Neural progenitor cell (in vitro differentiated cells): ENCODE measurements around the gene PIM3. TPM values are rescaled to one million over a fixed set of nuclear protein-coding genes. Genes with fewer than 3 reads are reported as not detected.

Experiments used
- DNase-seq: peaks from one replicate; pipeline ENCODE4 v3.0.0-alpha.2; 2016; ENCODE audit warnings: low spot score
- H2AFZ ChIP-seq: fragments of 200-600 bp; sonication (generic); replicated peaks from 2 replicates; pipeline ENCODE4 v1.6.1; 2016; ENCODE audit warnings: antibody characterized with exemption
- H3F3A ChIP-seq: fragments of 200-600 bp; sonication (generic); 2 replicates; pipeline ENCODE4 v1.6.1; 2016; ENCODE audit warnings: antibody characterized with exemption, low read depth
- H3K27ac ChIP-seq: fragments of 200-600 bp; sonication (generic); 2 replicates; pipeline ENCODE4 v1.5.1; 2016; ENCODE audit warnings: mild to moderate bottlenecking
- H3K27me3 ChIP-seq: fragments of 200-600 bp; sonication (generic); 2 replicates; pipeline ENCODE4 v1.6.1; 2016; ENCODE audit warnings: mild to moderate bottlenecking, moderate library complexity
- H3K36me3 ChIP-seq: fragments of 200-600 bp; sonication (generic); 2 replicates; pipeline ENCODE4 v1.5.1; 2016
- H3K4me1 ChIP-seq: fragments of 200-600 bp; sonication (generic); 2 replicates; pipeline ENCODE4 v1.6.1; 2016; ENCODE audit warnings: mixed run types
- H3K4me2 ChIP-seq: fragments of 200-600 bp; sonication (generic); 2 replicates; pipeline ENCODE4 v1.6.1; 2016
- H3K4me3 ChIP-seq: fragments of 200-600 bp; sonication (generic); 2 replicates; pipeline ENCODE4 v1.5.1; 2016
- H3K79me2 ChIP-seq: fragments of 200-600 bp; sonication (generic); 2 replicates; pipeline ENCODE4 v1.6.1; 2016; ENCODE audit warnings: low read depth
- H3K9ac ChIP-seq: fragments of 200-600 bp; sonication (generic); 2 replicates; pipeline ENCODE4 v1.6.1; 2016
- H3K9me3 ChIP-seq: fragments of 200-600 bp; sonication (generic); 2 replicates; pipeline ENCODE4 v1.5.1; 2016; ENCODE audit warnings: low read depth
- H4K20me1 ChIP-seq: fragments of 200-600 bp; sonication (generic); 2 replicates; pipeline ENCODE4 v1.6.1; 2016; ENCODE audit warnings: low read depth
- H3K27ac Mint-ChIP-seq: 3 replicates; pipeline ENCODE4 v1.8.0; 2021; ENCODE audit warnings: mixed read lengths
- H3K27me3 Mint-ChIP-seq: 2 replicates; pipeline ENCODE4 v1.8.0; 2022; ENCODE audit warnings: low read depth, mild to moderate bottlenecking, inconsistent platforms, moderate library complexity, mixed read lengths; ENCODE audit not compliant: insufficient read depth
- H3K36me3 Mint-ChIP-seq: 3 replicates; pipeline ENCODE4 v1.8.0; 2021; ENCODE audit warnings: mixed read lengths
- H3K4me1 Mint-ChIP-seq: 3 replicates; pipeline ENCODE4 v1.8.0; 2021; ENCODE audit warnings: mixed read lengths
- H3K4me3 Mint-ChIP-seq: 3 replicates; pipeline ENCODE4 v1.8.0; 2021; ENCODE audit warnings: mild to moderate bottlenecking, moderate library complexity, mixed read lengths
- H3K9me3 Mint-ChIP-seq: 3 replicates; pipeline ENCODE4 v1.8.0; 2020; ENCODE audit warnings: mixed read lengths
- CTCF ChIP-seq: fragments of 200-600 bp; sonication (generic); IDR thresholded peaks from 2 replicates; pipeline ENCODE4 v1.5.1; 2017; ENCODE audit warnings: antibody characterized with exemption, mild to moderate bottlenecking
- EZH2 ChIP-seq: fragments of 200-600 bp; sonication (generic); IDR thresholded peaks from 2 replicates; pipeline ENCODE4 v1.6.1; 2017; ENCODE audit warnings: antibody characterized with exemption, mild to moderate bottlenecking, moderate library complexity
- EZH2phosphoT487 ChIP-seq: fragments of 200-600 bp; sonication (generic); IDR thresholded peaks from 2 replicates; pipeline ENCODE4 v1.6.1; 2017; ENCODE audit warnings: antibody characterized with exemption
- total RNA-seq: library from RNA; depleted of rRNA; stranded (reverse); fragments of >200 nt; gene quantifications from 2 replicates; pipeline ENCODE4 v1.2.3, GENCODE V29; 2015; ENCODE audit warnings: low replicate concordance

The PIM3 gene
- total RNA-seq, 1 donor from 2014 or later: 15.1 TPM

GRCh38 chr22:49927483-49928184 lies 32.9 kb upstream of the PIM3 start:
- Histone ChIP-seq H3F3A (peaks cover 9% of the 10 kb centered on the region), H3K9ac (no peak overlapping the region), H3K79me2 (no peaks in the 10 kb centered on the region), H3K27ac (no peak overlapping the region), H2AFZ (no peak overlapping the region), H3K4me1 (no peaks in the 10 kb centered on the region), H3K4me3 (no peak overlapping the region), H3K27me3 (peaks cover 34% of the 10 kb centered on the region), H3K4me2 (no peak overlapping the region), H3K9me3 (no peaks in the 10 kb centered on the region), H4K20me1 (no peaks in the 10 kb centered on the region), H3K36me3 (no peaks in the 10 kb centered on the region)
- no peak for DNase-seq
- Mint-ChIP-seq H3K4me1 (peaks cover 21% of the 10 kb centered on the region), H3K4me3 (peak overlapping the region; percentile 59), H3K36me3 (peaks cover 2% of the 10 kb centered on the region), H3K9me3 (no peaks in the 10 kb centered on the region), H3K27me3 (peaks cover 12% of the 10 kb centered on the region), H3K27ac (peak overlapping the region; percentile 40)
- TF ChIP-seq EZH2phosphoT487: no peak
- no peak for TF ChIP-seq CTCF
- TF ChIP-seq EZH2: no peak

GRCh38 chr22:49928185-49928495 lies 32.4 kb upstream of the PIM3 start:
- no peak overlapping the region for H3K4me3 ChIP-seq
- H3K4me3 Mint-ChIP-seq: peak overlapping the region; percentile 13
- H3F3A ChIP-seq: peaks cover 9% of the 10 kb centered on the region
- TF ChIP-seq EZH2phosphoT487 (no peak), CTCF (no peak), EZH2 (no peak)
- peaks cover 34% of the 10 kb centered on the region for H3K27me3 ChIP-seq
- no peak overlapping the region for H3K27ac Mint-ChIP-seq
- no peaks in the 10 kb centered on the region for H3K9me3 ChIP-seq
- H3K4me1 Mint-ChIP-seq: peaks cover 23% of the 10 kb centered on the region
- DNase-seq: no peak
- no peaks in the 10 kb centered on the region for H3K79me2 ChIP-seq
- no peaks in the 10 kb centered on the region for H3K36me3 ChIP-seq
- H4K20me1 ChIP-seq: no peaks in the 10 kb centered on the region
- H3K27me3 Mint-ChIP-seq: peaks cover 12% of the 10 kb centered on the region
- H3K4me1 ChIP-seq: no peaks in the 10 kb centered on the region
- H3K36me3 Mint-ChIP-seq: peaks cover 2% of the 10 kb centered on the region
- H3K9ac ChIP-seq: no peak overlapping the region
- no peak overlapping the region for H3K27ac ChIP-seq
- no peak overlapping the region for H2AFZ ChIP-seq
- no peak overlapping the region for H3K4me2 ChIP-seq
- no peaks in the 10 kb centered on the region for H3K9me3 Mint-ChIP-seq

DNA sequence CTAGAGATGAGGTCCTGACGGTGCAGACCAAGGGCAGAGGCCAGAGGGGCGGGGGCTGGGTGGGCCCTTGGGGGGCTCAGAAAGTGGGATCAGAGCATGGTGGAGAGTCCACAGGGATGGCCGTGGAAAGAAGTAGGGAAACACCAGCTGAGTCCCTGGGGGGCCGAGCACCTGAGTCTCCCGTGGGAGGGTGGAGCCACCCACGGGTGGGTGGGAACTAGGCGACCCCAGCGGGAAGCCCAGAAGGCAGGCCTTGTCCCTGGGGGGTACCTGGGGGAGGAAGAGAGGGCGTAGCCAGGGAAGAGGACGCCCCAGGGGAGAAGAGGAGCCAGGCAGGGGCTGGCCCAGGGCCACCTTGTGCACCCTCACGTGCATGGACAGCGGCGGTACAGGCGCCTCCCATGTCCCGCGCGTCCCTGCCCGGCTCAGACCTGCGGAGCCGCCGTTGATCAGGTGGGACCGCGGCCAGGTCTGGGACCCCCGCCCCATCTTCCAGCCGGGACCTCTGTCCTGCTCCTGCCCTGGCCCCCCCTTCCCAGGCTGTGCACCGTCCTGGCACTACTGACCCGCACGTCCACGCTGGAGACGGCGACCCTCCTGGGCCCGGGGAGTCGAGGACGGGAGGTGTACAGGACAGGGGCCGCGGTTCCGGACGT lies 31.9 kb upstream of the PIM3 start:
- no peaks in the 10 kb centered on the region for H3K79me2 ChIP-seq
- H3K27me3 ChIP-seq: peaks cover 34% of the 10 kb centered on the region
- H2AFZ ChIP-seq: no peak overlapping the region
- Mint-ChIP-seq H3K4me3 (no peak overlapping the region), H3K4me1 (peaks cover 27% of the 10 kb centered on the region), H3K36me3 (peaks cover 2% of the 10 kb centered on the region), H3K27me3 (peaks cover 12% of the 10 kb centered on the region), H3K27ac (no peak overlapping the region), H3K9me3 (no peaks in the 10 kb centered on the region)
- no peaks in the 10 kb centered on the region for H3K36me3 ChIP-seq
- no peak for DNase-seq
- no peaks in the 10 kb centered on the region for H3K9me3 ChIP-seq
- no peaks in the 10 kb centered on the region for H4K20me1 ChIP-seq
- peaks cover 11% of the 10 kb centered on the region for H3F3A ChIP-seq
- peak overlapping the region; percentile 37 for H3K4me3 ChIP-seq
- no peaks in the 10 kb centered on the region for H3K4me1 ChIP-seq
- no peak for TF ChIP-seq EZH2phosphoT487
- TF ChIP-seq CTCF: no peak
- TF ChIP-seq EZH2: no peak
- H3K27ac ChIP-seq: no peak overlapping the region
- peak overlapping the region; percentile 73 for H3K4me2 ChIP-seq
- H3K9ac ChIP-seq: no peak overlapping the region
